HepG2 (cell line): ENCODE results near the gene EPM2AIP1. TPM values are rescaled to one million over a fixed set of nuclear protein-coding genes. Genes with fewer than 3 reads are reported as not detected.

Experiments used
- ATF7 ChIP-seq, 2 experiments: fragments of 450-650 bp in 1 of 2; sonication (generic) in 1 of 2; formaldehyde crosslinking in 1 of 2; IDR thresholded peaks; 2 replicates each; pipeline versions ENCODE4 v1.4.0 to v1.6.1; 2016 to 2020; ENCODE audit warnings: antibody characterized with exemption in 1 of 2, mild to moderate bottlenecking in 1 of 2, missing genetic modification reagents in 1 of 2
- FOSL2 ChIP-seq: sonication (generic); formaldehyde crosslinking; IDR thresholded peaks from 2 replicates; pipeline ENCODE4 v1.4.0; 2020; ENCODE audit warnings: missing genetic modification reagents
- LCORL ChIP-seq, 2 experiments: fragments of 450-650 bp in 1 of 2; sonication (generic) in 1 of 2; formaldehyde crosslinking in 1 of 2; IDR thresholded peaks; 2 replicates each; pipeline versions ENCODE4 v1.5.0 to v1.6.1; 2017 to 2020; ENCODE audit warnings: antibody characterized with exemption in 1 of 2, missing genetic modification reagents in 1 of 2
- MAFF ChIP-seq: IDR thresholded peaks from 2 replicates; pipeline ENCODE4 v1.6.1; 2011; ENCODE audit warnings: low read depth, low read length, improper control_type of control experiment
- MIER3 ChIP-seq: IDR thresholded peaks from 2 replicates; pipeline ENCODE4 v1.6.1; 2016; ENCODE audit warnings: missing compliant biosample characterization, borderline replicate concordance
- MYNN ChIP-seq: sonication (generic); formaldehyde crosslinking; IDR thresholded peaks from 2 replicates; pipeline ENCODE4 v1.4.0; 2020; ENCODE audit warnings: mild to moderate bottlenecking, low read depth, missing genetic modification reagents
- POGZ ChIP-seq: sonication (generic); formaldehyde crosslinking; IDR thresholded peaks from 2 replicates; pipeline ENCODE4 v1.4.0; 2020; ENCODE audit warnings: mild to moderate bottlenecking, missing genetic modification reagents
- RORA ChIP-seq: sonication (generic); formaldehyde crosslinking; IDR thresholded peaks from 2 replicates; pipeline ENCODE4 v1.5.0; 2020; ENCODE audit warnings: mild to moderate bottlenecking, missing genetic modification reagents, moderate library complexity
- SCMH1 ChIP-seq: sonication (generic); formaldehyde crosslinking; IDR thresholded peaks from 2 replicates; pipeline ENCODE4 v1.9.0; 2021; ENCODE audit warnings: missing genetic modification reagents, mild to moderate bottlenecking, borderline replicate concordance
- SIN3A ChIP-seq: IDR thresholded peaks from 2 replicates; pipeline ENCODE4 v1.6.1; 2011; ENCODE audit warnings: low read depth, mild to moderate bottlenecking, control low read depth, low read length, borderline replicate concordance
- TBL1XR1 ChIP-seq: fragments of 150-350 bp; IDR thresholded peaks from 2 replicates; pipeline ENCODE4 v1.6.1; 2014; ENCODE audit warnings: borderline replicate concordance, low read length; ENCODE audit not compliant: partially characterized antibody
- THYN1 ChIP-seq: sonication (generic); formaldehyde crosslinking; IDR thresholded peaks from 2 replicates; pipeline ENCODE4 v1.8.1; 2023; ENCODE audit warnings: low read depth, mild to moderate bottlenecking, moderate library complexity, missing genetic modification reagents, borderline replicate concordance
- TMF1 ChIP-seq: sonication (generic); formaldehyde crosslinking; IDR thresholded peaks from 2 replicates; pipeline ENCODE4 v1.8.1; 2022; ENCODE audit warnings: low read depth, missing genetic modification reagents
- ZBTB21 ChIP-seq: sonication (generic); formaldehyde crosslinking; IDR thresholded peaks from 2 replicates; pipeline ENCODE4 v1.4.0; 2020; ENCODE audit warnings: missing genetic modification reagents
- ZFP1 ChIP-seq: IDR thresholded peaks from 2 replicates; pipeline ENCODE4 v1.6.1; 2016
- ZMYM4 ChIP-seq: sonication (generic); formaldehyde crosslinking; IDR thresholded peaks from 2 replicates; pipeline ENCODE4 v1.8.1; 2023; ENCODE audit warnings: mild to moderate bottlenecking, missing genetic modification reagents
- ZNF274 ChIP-seq: sonication (generic); formaldehyde crosslinking; IDR thresholded peaks from 2 replicates; pipeline ENCODE4 v1.5.1; 2020; ENCODE audit warnings: mild to moderate bottlenecking, missing genetic modification reagents
- ZNF30 ChIP-seq: sonication (generic); formaldehyde crosslinking; IDR thresholded peaks from 2 replicates; pipeline ENCODE4 v1.5.0; 2020; ENCODE audit warnings: mild to moderate bottlenecking, missing genetic modification reagents
- ZNF619 ChIP-seq: sonication (generic); formaldehyde crosslinking; IDR thresholded peaks from 2 replicates; pipeline ENCODE4 v1.4.0; 2020; ENCODE audit warnings: mild to moderate bottlenecking, missing genetic modification reagents
- ZNF652 ChIP-seq: IDR thresholded peaks from 2 replicates; pipeline ENCODE4 v1.6.1; 2016; ENCODE audit warnings: low read depth, borderline replicate concordance
- ZNF703 ChIP-seq: sonication (generic); formaldehyde crosslinking; IDR thresholded peaks from 2 replicates; pipeline ENCODE4 v1.5.1; 2020; ENCODE audit warnings: missing genetic modification reagents, mild to moderate bottlenecking, moderate library complexity, borderline replicate concordance
- ZNF709 ChIP-seq: sonication (generic); formaldehyde crosslinking; IDR thresholded peaks from 2 replicates; pipeline ENCODE4 v1.5.0; 2020; ENCODE audit warnings: mild to moderate bottlenecking, missing genetic modification reagents
- ZSCAN29 ChIP-seq: sonication (generic); formaldehyde crosslinking; conservative IDR thresholded peaks from 2 replicates; pipeline ENCODE4 v1.4.0; 2020; ENCODE audit warnings: mild to moderate bottlenecking, missing genetic modification reagents
- polyA plus RNA-seq, 8 experiments: library from polyadenylated mRNA; depleted of rRNA in 3 of 8; stranded (reverse) in 7 of 8; unstranded in 1 of 8; fragments of >200 nt; fragmentation: Illumina TruSeq in 4 of 8; extraction: Trizol in 4 of 8; gene quantifications; 2 replicates each; pipeline versions ENCODE4 v1.2.1 to v1.2.3, GENCODE V29; 2011 to 2016; ENCODE audit warnings: low read depth in 4 of 8, missing spikeins in 1 of 8, mixed read lengths in 1 of 8; ENCODE audit not compliant: insufficient read depth in 1 of 8
- total RNA-seq, 5 experiments: library from RNA; depleted of rRNA; stranded (reverse); fragments of >200 nt; fragmentation: Illumina TruSeq; extraction: Trizol; gene quantifications; 2 replicates each; pipeline ENCODE4 v1.2.3, GENCODE V29; 2016; ENCODE audit warnings: low read depth in 1 of 5
- TF ChIP-seq, protein P1 (sequence below): sonication (generic); formaldehyde crosslinking; IDR thresholded peaks from 2 replicates; pipeline ENCODE4 v1.5.0; 2020; ENCODE audit warnings: mild to moderate bottlenecking, missing genetic modification reagents, borderline replicate concordance
- TF ChIP-seq, protein P2 (sequence below): sonication (generic); formaldehyde crosslinking; IDR thresholded peaks from 2 replicates; pipeline ENCODE4 v1.4.0; 2020; ENCODE audit warnings: missing genetic modification reagents

EPM2AIP1 gene
- total and polyA plus RNA-seq, 2 of the 13 experiments (the other 11 are each of a cell fraction or from before 2014, with no cell fraction given): 10.7 to 23.0 TPM

DNA sequence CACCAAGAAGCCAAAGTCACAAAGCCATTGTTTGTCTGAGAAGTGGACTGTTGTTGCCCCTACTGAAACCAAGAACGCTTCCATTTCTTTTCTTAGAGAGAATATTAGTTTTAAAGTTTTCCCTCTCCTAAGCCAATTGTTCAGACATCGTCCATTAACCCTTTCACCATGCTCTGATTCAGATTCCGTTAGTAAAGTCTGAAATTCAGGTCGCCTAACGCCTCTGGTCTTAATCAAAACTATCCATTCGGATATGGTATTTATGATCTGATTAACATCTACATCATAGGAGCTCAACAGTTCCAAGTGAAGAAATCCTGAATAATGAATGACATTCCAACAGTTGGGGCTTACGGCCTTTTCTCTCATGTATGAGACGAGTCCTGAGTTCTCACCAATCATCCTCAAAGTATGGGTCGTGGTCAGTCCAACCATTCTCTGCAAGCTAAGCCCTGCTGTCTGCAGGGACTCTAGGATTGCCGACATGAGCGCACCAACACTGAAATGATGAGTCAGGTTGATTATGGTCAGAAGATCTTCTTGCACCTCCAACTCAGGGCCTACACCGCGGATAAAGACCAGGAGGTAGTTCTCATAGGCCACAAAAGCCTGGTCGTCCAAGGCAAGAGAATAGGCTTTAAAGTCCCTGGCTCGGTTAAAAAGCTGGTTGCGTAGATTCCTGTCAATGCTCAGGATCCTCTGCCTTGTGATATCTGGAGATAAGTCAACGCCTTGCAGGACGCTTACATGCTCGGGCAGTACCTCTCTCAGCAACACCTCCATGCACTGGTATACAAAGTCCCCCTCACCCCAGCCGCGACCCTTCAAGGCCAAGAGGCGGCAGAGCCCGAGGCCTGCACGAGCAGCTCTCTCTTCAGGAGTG is 767 bp downstream of the EPM2AIP1 start (continued):
- TF ChIP-seq, protein P1, sequence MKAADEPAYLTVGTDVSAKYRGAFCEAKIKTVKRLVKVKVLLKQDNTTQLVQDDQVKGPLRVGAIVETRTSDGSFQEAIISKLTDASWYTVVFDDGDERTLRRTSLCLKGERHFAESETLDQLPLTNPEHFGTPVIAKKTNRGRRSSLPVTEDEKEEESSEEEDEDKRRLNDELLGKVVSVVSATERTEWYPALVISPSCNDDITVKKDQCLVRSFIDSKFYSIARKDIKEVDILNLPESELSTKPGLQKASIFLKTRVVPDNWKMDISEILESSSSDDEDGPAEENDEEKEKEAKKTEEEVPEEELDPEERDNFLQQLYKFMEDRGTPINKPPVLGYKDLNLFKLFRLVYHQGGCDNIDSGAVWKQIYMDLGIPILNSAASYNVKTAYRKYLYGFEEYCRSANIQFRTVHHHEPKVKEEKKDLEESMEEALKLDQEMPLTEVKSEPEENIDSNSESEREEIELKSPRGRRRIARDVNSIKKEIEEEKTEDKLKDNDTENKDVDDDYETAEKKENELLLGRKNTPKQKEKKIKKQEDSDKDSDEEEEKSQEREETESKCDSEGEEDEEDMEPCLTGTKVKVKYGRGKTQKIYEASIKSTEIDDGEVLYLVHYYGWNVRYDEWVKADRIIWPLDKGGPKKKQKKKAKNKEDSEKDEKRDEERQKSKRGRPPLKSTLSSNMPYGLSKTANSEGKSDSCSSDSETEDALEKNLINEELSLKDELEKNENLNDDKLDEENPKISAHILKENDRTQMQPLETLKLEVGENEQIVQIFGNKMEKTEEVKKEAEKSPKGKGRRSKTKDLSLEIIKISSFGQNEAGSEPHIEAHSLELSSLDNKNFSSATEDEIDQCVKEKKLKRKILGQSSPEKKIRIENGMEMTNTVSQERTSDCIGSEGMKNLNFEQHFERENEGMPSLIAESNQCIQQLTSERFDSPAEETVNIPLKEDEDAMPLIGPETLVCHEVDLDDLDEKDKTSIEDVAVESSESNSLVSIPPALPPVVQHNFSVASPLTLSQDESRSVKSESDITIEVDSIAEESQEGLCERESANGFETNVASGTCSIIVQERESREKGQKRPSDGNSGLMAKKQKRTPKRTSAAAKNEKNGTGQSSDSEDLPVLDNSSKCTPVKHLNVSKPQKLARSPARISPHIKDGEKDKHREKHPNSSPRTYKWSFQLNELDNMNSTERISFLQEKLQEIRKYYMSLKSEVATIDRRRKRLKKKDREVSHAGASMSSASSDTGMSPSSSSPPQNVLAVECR: no peak
- peak; percentile 86 for TF ChIP-seq ZNF652 (CRISPR knock-in tag)
- 0 out of 2 replicates have a peak, but pooled peaks have one; percentile 2 for TF ChIP-seq ZSCAN29
- no peak; the same call in 1 of the 2 replicates for TF ChIP-seq ZNF30 (CRISPR knock-in tag)
- peak; percentile 80; the same call in 1 of the 2 replicates for TF ChIP-seq TMF1 (CRISPR knock-in tag)
- TF ChIP-seq SCMH1 (CRISPR knock-in tag): no peak
- TF ChIP-seq ATF7 (IDR thresholded peaks at IDR 0.05): no peak
- TF ChIP-seq ATF7 (CRISPR knock-in tag; IDR thresholded peaks at IDR 0.05): no peak
- TF ChIP-seq LCORL (IDR thresholded peaks at IDR 0.05): no peak
- TF ChIP-seq LCORL (CRISPR knock-in tag; IDR thresholded peaks at IDR 0.05): peak; percentile 28; the same call in 1 of the 2 replicates
- TF ChIP-seq, protein P2, sequence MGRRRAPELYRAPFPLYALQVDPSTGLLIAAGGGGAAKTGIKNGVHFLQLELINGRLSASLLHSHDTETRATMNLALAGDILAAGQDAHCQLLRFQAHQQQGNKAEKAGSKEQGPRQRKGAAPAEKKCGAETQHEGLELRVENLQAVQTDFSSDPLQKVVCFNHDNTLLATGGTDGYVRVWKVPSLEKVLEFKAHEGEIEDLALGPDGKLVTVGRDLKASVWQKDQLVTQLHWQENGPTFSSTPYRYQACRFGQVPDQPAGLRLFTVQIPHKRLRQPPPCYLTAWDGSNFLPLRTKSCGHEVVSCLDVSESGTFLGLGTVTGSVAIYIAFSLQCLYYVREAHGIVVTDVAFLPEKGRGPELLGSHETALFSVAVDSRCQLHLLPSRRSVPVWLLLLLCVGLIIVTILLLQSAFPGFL: no peak
- TF ChIP-seq POGZ (CRISPR knock-in tag): no peak
- no peak for TF ChIP-seq MYNN (CRISPR knock-in tag)
- TF ChIP-seq MAFF: peak; percentile 89
- TF ChIP-seq ZFP1 (CRISPR knock-in tag): no peak
- no peak for TF ChIP-seq ZBTB21 (CRISPR knock-in tag)
- 0 out of 2 replicates have a peak, but pooled peaks have one; percentile 8 for TF ChIP-seq FOSL2 (CRISPR knock-in tag)
- no peak for TF ChIP-seq ZMYM4
- 0 out of 2 replicates have a peak, but pooled peaks have one; percentile 81 for TF ChIP-seq ZNF274 (CRISPR knock-in tag)
- TF ChIP-seq ZNF619 (CRISPR knock-in tag): no peak
- TF ChIP-seq TBL1XR1: no peak
- no peak for TF ChIP-seq RORA (CRISPR knock-in tag)
- 0 out of 2 replicates have a peak, but pooled peaks have one; percentile 7 for TF ChIP-seq ZNF709 (CRISPR knock-in tag)
- peak; percentile 20; the same call in 1 of the 2 replicates for TF ChIP-seq SIN3A
- 0 out of 2 replicates have a peak, but pooled peaks have one; percentile 67 for TF ChIP-seq ZNF703
- 0 out of 2 replicates have a peak, but pooled peaks have one; percentile 25 for TF ChIP-seq THYN1 (CRISPR knock-in tag)
- TF ChIP-seq MIER3 (CRISPR knock-in tag): no peak
